HG03103 (cell line): ENCODE results near the gene NOS1AP.

ENCODE experiments used
- ATAC-seq: cut with Tn5 transposase; IDR thresholded peaks from one replicate; pipeline ENCODE4 v1.9.1; 2021; ENCODE audit warnings: low read depth; ENCODE audit not compliant: unreplicated experiment

The NOS1AP gene

DNA sequence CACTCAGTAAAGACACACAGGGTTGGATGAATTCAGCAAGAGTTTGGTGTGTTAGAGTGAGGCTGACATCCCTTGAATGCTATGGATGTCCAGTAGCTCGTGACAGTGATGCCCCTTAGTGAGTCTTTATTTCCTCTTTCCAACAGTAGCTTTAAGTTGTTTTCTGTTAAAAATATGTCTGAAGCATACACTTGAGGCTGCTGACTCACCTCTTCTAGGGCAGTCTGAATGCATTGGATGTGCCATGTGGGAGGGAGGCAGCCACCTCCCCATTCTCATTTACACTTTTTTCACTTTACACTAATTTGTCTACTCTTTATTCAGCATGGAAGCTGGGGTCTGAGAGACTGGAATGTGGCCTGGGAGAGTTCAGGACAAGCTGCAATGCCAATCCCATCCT is 17.6 kb downstream of the NOS1AP start:
- ATAC-seq: no peak

DNA sequence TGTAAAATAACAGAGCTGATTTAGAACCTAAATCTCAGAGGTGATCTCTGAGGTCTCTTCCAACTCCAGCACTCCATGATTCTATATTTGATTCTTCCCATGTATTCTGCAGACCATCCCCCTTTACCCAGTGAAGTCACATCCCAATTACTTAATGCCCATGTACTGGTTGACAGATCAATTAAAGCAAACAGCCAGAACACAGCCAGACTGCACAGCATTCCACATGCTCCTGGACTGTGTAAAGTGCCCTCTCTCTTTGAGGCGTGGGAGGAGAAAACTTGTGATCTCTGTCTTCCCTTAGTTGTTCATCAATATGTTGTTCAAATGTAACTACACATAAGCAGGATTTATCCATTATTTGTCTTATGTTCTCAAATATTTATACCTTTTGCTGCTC is 18.1 kb downstream of the NOS1AP start:
- no peak for ATAC-seq

DNA sequence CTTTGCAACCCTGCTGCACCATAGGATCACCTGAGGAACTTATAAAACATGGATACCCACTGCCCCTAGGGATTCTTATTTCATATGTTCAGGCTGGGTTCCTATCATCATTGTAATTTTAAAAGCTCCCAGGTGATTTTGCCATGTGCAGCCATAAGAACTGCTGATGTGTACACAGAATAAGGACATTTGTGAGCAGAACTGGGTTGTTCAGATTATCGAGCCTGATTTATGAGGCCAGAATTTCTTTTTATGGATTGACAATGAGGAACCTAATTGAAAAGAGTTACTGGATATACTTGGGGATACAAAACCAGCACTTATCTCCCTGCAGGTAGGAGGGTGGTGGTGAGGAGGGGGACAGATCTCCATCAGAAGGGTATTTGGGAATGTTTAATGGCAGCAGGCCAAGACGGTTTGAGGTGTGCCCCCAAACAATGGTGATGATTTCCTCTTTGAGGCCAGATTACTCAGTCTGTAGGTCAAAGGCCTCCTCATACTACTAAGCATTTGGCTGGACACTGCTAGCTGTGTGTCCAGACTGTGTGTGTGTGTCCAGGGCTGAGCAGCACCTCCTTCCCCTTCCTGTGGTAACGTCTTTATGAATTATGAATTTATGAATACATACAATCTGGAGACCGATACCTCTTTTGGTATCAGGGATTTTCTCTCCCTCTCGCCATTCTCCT is 18.9 kb downstream of the NOS1AP start:
- ATAC-seq: no peak

DNA sequence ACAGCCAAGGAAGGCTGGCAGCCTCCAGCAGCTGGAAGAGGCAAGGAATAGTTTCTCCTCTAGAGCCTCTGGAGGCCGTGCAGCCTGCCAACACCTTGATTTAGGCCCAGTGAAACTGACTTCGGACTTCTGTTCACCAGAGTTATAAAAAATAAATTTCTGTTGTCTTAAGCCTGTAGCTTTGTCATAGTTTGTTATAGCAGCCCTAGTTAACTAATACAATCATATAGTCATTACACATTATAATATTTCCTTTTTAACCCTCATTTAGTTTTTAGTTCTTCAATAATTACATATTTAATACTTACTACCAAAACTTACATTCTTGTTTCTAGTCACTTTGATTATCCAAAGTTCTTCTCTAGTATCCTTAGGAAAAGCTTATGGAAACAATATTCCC is 20.3 kb downstream of the NOS1AP start:
- ATAC-seq: no peak

DNA sequence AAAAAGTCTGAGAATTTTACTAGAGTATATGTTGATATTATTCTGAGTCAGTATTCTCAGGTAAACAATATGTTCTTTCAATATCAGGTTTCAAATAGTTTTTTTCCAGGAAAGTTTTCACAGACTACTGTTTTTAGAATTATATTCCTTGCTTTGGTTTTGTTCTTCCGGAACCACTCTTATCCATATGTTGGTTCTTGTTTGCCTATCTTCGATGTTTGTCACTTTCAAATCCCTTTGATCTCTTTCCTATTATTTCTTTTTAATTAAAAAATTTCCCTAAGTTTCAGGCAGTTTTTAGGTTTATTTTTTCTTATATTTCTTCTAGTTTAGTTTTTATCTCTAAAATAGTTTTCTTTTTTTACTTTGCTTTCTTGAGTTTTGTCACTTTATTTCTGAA is 20.9 kb downstream of the NOS1AP start:
- no peak for ATAC-seq

DNA sequence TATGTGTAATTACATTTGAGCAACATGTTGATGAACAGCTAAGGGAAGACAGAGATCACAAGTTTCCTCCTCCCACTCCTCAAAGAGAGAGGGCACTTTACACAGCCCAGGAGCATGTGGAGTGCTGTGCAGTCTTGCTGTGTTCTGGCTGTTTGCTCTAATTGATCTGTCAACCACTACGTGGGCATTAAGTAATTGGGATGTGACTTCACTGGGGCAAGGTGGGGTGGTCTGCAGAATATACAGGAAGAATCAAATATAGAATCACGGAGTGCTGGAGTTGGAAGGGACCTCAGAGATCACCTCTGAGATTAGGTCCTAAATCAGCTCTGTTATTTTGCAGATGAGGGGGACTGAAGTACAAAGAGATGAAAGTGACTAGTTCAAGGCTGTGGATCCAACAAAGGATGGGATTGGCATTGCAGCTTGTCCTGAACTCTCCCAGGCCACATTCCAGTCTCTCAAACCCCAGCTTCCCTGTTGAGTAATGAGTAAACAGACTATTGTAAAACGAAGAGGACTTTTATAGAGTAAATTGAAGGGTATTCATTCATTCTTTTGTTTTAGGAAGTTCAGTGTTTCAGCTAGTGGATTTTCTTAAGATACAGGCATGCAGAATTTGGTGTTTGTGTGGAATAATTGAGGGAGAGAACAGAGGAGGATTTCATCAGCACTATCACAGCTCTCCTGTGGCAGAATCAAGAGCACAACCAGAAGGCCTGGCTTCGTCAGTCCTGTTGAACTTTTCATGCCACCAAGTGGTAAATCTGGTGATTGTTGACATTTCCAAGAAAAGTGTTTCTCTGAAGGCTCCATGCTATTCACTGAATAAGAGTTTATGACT is 22.4 kb downstream of the NOS1AP start:
- no peak for ATAC-seq

DNA sequence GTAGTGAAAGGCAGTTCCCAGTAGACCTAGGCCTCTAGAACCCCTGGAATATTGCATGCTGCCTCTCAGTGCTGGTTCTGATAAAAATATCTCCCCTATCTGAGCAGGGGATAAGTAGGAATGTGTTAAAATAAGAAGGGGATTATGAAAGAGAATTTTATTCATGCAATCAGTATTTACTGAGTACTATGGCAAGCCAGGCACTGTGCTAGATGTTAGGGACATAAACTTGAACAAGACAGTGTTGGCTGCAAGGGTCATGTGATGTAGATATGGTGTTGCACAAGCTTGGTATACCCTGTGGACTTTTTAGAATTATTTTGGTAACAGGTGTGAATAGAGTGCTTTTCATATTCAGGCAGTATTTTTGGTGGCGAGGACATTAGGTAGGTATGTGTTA is 23.6 kb downstream of the NOS1AP start:
- no peak for ATAC-seq

DNA sequence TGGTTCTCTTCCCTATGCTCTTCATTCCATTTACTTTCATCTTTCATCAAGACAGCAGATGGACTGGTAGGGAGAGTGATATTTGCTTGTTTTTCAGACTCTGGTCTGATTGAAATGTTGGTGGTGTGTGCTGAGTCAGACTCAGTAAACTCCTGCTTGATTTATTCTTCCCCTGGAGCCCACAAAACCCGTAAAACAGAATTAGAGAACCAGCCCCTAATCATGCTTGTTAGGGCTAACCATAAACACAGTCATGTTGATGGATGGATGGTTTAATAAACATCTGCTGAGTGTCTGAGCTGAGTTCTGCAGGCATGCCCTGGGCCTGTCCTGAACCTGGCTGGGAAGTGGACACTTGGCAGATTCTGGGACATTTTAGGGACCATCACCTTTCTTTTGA is 24.8 kb downstream of the NOS1AP start:
- ATAC-seq: no peak

DNA sequence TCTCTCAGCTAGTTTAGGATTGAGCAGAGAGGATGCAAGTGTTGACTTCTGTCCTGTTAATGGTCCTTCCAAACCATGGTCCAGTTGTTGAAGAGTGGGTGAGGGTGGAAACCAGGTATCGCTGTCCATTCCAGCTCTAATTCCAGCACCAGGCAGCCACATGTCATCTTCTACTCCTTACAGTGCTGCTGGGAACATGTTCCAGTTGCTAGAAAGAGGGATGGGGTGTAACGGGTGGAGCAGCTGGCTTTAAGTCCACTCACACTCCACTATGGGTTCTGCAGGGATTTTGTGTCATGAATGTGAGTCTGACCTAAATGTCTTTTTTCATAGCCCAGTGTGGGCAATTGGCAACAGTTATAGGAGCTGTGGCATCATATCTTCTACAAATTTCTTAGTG is 25.2 kb downstream of the NOS1AP start:
- ATAC-seq: no peak

DNA sequence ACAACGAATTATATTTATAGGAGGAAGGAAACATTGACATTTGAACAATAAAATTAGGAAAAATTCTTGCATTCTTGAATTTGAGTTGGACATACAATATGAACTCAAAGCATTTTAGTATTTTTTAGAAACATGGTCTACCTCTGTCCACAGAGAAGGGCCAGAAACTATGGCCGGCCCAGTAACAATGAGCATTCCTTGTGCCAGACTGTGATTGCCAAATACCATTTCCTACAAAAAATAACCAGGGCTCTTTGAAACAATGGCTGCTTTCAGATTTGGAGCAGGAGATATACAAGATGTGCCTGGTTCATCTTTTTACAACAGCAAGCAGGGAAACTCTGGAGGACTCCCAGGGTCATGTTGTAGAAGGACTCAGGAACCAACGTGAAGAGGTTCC is 38.4 kb downstream of the NOS1AP start:
- ATAC-seq: no peak

DNA sequence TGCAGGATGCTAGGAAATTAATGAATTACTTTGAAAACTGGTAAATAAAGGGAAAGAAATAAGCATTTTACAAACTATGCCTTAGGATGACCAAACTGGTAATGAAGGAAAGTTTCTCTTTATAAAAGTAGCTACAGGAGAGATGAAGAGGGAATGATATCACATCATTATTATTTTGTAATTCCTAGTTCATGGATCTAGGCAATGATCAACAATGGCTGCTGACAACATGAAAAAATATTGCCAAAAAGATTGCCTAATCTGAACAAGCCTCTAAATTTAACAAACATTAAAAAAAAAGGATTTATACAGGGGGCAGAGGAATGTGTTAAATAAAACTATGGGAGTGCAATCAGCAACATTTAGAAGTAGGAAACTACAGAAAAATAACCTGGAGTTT is 38.9 kb downstream of the NOS1AP start:
- ATAC-seq: no peak

DNA sequence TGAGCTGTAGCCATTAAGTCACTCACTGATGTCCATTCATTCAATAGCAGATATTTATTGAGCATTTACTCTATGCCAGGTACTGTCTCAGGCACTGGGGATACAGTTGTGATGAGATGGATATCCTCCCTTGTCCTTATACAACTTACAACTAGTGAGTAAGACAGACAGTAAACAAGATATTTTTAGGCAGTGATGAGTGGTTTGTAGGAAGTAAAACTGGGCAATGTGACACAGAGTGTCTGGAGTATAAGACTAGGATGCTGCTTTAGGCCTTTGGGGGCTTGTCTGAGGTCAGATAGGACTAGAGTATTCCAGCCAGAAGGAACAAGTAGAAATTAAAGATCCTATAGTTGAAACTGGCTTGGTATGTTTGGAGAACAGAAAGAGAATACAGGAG is 41.4 kb downstream of the NOS1AP start:
- ATAC-seq: no peak

DNA sequence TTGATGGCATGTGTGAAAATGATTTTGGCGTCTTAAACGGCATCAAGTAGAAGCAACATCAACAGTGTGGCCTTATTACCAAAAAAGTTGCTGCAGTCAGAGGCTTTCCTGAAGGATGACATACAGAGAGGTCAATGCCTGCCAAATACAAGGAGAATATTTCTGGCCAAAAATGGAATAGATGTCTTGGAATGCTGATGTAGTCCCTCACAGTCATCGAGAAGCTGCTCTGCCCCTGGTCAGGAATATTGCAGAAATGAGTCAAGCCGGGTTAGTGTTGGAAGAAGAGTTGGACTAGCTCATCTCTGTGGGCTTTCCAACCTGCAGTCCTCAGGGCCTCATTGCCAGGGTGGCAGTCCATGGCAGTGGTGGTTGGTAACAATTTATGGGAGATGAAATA is 42.1 kb downstream of the NOS1AP start:
- ATAC-seq: no peak

DNA sequence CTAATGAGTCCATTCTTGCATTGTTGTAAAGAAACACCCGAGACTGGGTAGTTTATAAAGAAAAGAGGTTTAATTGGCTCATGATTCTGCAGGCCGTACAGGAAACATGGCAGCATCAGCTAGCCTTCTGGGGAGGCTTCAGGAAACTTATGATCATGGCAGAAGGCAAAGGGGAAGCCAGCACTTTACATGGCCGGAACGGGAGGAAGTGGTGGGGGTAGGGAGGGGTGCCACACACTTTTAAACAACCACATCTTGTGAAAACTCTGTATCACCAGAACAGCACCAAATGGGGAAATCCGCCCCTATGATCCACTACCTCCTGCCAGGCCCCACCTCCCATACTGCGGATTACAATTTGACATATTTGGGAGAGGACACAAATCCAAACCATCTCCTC is 43.9 kb downstream of the NOS1AP start:
- ATAC-seq: no peak

DNA sequence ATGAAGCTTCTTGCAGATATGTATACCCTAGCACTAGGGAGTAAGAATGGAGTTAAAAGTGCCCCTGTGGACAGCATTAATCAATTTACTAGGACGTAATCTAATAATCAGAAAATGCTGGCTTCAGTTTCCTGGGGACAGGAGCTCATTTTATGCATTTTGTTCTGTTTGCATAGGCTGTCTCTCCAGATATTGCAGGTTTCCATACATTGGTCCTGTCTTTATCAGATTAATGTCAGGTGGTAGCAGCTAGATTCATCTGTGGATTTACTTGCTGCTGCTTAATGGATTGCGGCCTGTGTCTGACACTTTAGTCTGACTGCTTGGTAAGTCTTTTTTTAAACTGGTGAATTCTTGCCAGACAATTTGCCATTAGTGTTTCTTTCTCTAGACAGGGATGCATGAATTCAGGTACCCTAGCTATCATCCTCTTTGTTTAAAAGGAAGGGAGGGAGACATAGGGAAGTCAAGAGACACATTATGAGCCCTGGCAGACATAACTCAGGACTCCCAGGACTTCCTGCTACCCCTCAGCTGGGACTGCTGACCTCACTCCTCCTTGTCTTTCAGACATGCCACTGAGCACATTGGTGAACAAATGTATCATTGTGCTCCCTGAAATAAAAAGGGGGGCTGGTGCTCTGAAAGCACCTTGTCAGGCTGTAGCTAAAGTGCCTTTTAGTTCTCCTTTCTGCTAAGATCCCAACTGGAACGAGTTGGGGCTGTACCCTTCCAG is 47.7 kb downstream of the NOS1AP start:
- ATAC-seq: no peak

DNA sequence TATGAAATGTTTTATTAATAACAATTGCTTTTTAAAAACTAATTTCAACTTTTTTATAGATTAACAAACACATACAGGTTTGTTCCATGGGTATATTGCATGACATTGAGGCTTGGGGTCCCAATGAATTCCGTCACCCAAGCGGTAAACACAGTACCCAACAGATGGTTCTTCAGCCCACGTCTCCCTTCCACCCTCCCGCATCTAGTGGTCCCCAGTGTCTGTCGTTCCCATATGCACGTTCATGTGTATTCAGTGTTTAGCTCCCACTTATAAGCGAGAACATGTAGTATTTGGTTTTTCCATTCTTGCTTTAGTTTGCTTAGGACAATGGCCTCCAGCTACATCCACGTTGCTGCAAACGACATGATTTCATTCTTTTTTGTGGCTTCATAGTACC is 48.6 kb downstream of the NOS1AP start:
- ATAC-seq: no peak

DNA sequence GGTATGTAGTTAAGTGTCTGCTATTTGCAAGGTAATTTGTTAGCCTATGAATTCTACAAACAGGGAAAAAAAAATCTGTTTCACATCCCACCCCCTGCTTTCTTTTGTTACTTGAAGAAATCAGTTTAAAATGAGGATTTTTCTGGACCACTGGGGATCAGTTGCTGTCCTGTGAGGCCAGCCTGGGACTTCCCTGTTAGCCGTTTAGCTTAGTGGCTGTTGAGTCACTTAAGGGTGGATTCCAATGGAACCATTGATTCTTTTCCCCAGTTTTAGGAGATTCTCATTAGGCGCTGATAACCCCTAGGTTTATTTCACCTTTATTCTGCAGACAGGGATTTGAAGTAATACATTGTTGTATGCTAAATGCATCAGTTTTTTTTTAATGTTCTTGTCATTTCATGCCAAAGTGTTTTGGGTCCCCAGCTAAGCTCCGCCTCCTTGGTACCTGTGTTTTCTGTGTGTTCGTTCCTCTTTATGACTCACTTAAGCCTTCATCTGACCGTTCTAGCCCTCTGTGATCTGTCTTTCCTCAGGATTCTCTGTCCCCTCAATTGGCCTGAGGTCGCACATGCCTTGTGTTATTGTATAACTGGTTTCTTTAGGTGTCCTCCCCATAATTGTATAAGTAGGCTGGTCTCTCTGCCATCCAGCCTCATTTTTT is 59.3 kb downstream of the NOS1AP start:
- ATAC-seq: no peak

DNA sequence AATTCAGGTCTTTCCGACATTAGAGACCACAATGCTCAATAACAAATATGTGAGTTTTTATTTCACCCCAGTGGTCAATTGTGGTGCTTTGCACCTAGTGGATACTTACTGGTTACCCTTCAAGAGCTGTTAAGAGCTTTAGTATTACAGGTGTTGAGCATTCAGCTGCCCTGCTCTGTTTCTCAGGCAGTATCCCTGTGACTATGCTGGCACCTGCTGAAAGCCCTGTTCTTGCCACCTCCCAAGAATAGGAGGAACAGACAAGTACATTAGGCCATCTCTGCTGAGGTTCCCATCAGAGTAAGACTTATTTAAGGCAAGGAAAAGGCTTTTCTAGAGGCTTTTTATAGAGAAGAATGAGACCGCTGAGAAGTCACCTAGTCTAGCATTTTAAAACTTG is 60.8 kb downstream of the NOS1AP start:
- no peak for ATAC-seq

DNA sequence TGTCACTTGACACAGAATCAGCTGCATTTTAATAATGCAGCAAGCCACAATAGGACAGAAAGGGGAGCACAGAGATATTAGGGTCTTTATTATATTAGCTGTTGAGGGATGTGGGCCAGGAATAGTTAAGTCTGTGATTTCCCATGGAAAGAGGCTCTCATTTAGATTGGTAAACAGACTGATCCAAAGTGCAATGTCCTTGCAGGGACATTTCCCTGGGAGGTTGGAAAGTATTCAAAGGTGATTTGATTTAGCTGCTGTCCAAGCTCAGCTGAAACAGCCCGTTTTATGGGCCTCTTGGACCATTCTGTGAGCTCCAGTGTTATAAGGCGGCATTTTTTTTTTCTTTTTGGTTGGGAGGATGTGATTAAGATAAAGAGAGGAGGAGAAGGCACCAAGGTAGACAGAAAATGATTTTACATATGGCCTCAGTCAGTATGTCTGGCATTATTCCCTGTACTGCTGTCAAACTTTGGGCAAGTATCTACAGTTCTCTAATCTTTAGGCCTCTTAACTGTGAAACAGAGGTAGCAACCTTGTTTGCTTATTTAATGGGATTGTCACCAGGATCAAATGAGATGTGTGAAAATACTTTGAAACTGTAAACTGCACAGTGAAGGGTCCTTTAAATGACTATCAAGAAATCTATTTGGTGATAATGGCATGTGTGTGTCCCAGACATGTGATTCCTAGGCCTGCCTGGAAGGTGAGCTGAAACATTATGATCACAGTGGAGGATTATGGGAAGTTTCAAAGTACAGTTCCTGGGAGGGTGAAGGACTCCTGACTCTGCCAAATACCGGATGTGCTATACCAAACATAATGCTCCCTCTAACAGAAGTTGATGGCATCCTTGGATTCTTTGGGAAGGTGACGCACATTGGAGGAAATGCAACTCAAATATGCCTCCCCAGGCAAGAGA is 62.2 kb downstream of the NOS1AP start:
- ATAC-seq: no peak

DNA sequence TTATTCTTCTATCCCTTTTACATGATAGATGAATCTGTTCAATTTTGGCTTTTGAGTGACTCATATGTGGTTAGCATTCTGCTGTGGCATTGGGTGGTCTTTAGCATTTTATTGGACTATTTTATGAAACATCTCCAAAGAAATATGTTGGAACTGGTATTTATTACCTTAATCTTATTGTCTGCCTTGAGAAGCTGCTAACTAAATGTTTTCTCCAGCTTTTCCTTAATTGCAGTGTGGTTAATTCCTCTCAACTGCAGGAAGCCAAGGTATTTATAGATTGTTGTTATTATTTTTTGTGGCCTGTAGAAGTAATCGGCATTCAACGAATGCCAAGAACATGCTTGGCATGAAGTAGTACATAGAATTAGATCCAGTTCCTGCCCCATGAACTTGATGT is 64.1 kb downstream of the NOS1AP start:
- ATAC-seq: no peak
